NT2/D1 (cell line): ENCODE results near the gene DAB2IP.

Experiments
- DNase-seq: peaks from one replicate; pipeline ENCODE4 v3.0.0-alpha.2; 2011; ENCODE audit warnings: low read depth, low spot score
- H3K27me3 ChIP-seq: 2 replicates; pipeline ENCODE4 v1.6.0; 2011; ENCODE audit warnings: mild to moderate bottlenecking; ENCODE audit not compliant: insufficient read length, insufficient read depth
- H3K36me3 ChIP-seq: 2 replicates; pipeline ENCODE4 v1.6.1; 2011; ENCODE audit warnings: mild to moderate bottlenecking, low read length, mixed read lengths; ENCODE audit not compliant: insufficient read depth, insufficient read length
- H3K4me1 ChIP-seq: 2 replicates; pipeline ENCODE4 v1.5.1; 2011; ENCODE audit not compliant: insufficient read depth, insufficient read length
- H3K4me3 ChIP-seq: 2 replicates; pipeline ENCODE4 v1.5.1; 2011; ENCODE audit warnings: low read depth; ENCODE audit not compliant: insufficient read length
- H3K9ac ChIP-seq: 2 replicates; pipeline ENCODE4 v1.6.0; 2011; ENCODE audit warnings: low read depth; ENCODE audit not compliant: insufficient read length
- H3K9me3 ChIP-seq: 2 replicates; pipeline ENCODE4 v1.5.1; 2011; ENCODE audit warnings: mild to moderate bottlenecking, low read length; ENCODE audit not compliant: insufficient read depth
- SUZ12 ChIP-seq: IDR thresholded peaks from 2 replicates; pipeline ENCODE4 v1.6.1; 2011; ENCODE audit not compliant: insufficient read length, insufficient read depth; ENCODE audit errors: extremely low read depth
- YY1 ChIP-seq: IDR thresholded peaks from 2 replicates; pipeline ENCODE4 v1.6.1; 2011; ENCODE audit not compliant: insufficient read length, insufficient read depth
- ZNF274 ChIP-seq: IDR thresholded peaks from 2 replicates; pipeline ENCODE4 v1.6.1; 2011; ENCODE audit warnings: mild to moderate bottlenecking, low read depth, low read length

Gene DAB2IP

GRCh38 chr9:121714075-121714705 is 62.8 kb downstream of the DAB2IP start:
- H3K27me3 ChIP-seq = no peaks in the 10 kb centered on the region

GRCh38 chr9:121714873-121715272 is 63.4 kb downstream of the DAB2IP start:
- Histone ChIP-seq H3K36me3 (peaks cover 71% of the 10 kb centered on the region), H3K27me3 (no peaks in the 10 kb centered on the region), H3K9ac (no peak overlapping the region), H3K4me3 (no peak overlapping the region), H3K9me3 (no peaks in the 10 kb centered on the region), H3K4me1 (peaks cover 30% of the 10 kb centered on the region)
- TF ChIP-seq YY1 (no peak), SUZ12 (no peak), ZNF274 (no peak)
- DNase-seq = no peak

More at GRCh38 chr9:121714075-121714705, 62.8 kb downstream of the DAB2IP start:
- Histone ChIP-seq H3K4me1 (peaks cover 24% of the 10 kb centered on the region), H3K36me3 (peaks cover 73% of the 10 kb centered on the region), H3K9ac (no peak overlapping the region), H3K4me3 (no peak overlapping the region), H3K9me3 (no peaks in the 10 kb centered on the region)
- no peak for DNase-seq
- TF ChIP-seq YY1 (no peak), ZNF274 (no peak), SUZ12 (no peak)

GRCh38 chr9:121717141-121717991 is 65.9 kb downstream of the DAB2IP start:
- H3K4me1 ChIP-seq = peaks cover 48% of the 10 kb centered on the region
- no peak for TF ChIP-seq YY1
- no peak for TF ChIP-seq SUZ12
- TF ChIP-seq ZNF274 = no peak

GRCh38 chr9:121718084-121718483 is 66.7 kb downstream of the DAB2IP start:
- Histone ChIP-seq H3K9me3 (no peaks in the 10 kb centered on the region), H3K4me1 (peaks cover 48% of the 10 kb centered on the region), H3K9ac (no peak overlapping the region), H3K36me3 (peaks cover 51% of the 10 kb centered on the region), H3K4me3 (no peak overlapping the region), H3K27me3 (no peaks in the 10 kb centered on the region)
- DNase-seq = no peak
- TF ChIP-seq YY1 (no peak), ZNF274 (no peak), SUZ12 (no peak)

More at GRCh38 chr9:121717141-121717991, 65.9 kb downstream of the DAB2IP start:
- DNase-seq = no peak
- H3K9me3 ChIP-seq = no peaks in the 10 kb centered on the region
- no peaks in the 10 kb centered on the region for H3K27me3 ChIP-seq
- H3K4me3 ChIP-seq = no peak overlapping the region
- no peak overlapping the region for H3K9ac ChIP-seq
- H3K36me3 ChIP-seq = peaks cover 50% of the 10 kb centered on the region

GRCh38 chr9:121718501-121718900 is 67.1 kb downstream of the DAB2IP start:
- Histone ChIP-seq H3K27me3 (no peaks in the 10 kb centered on the region), H3K9ac (no peak overlapping the region), H3K4me3 (no peak overlapping the region), H3K36me3 (peaks cover 51% of the 10 kb centered on the region), H3K4me1 (peaks cover 51% of the 10 kb centered on the region), H3K9me3 (no peaks in the 10 kb centered on the region)
- TF ChIP-seq ZNF274 (no peak), YY1 (no peak), SUZ12 (no peak)
- no peak for DNase-seq

GRCh38 chr9:121720311-121721057 is 69.0 kb downstream of the DAB2IP start:
- H3K9ac ChIP-seq = no peak overlapping the region
- no peak for TF ChIP-seq SUZ12
- no peak for TF ChIP-seq YY1
- TF ChIP-seq ZNF274 = no peak

GRCh38 chr9:121721058-121721350 is 69.6 kb downstream of the DAB2IP start:
- no peak for TF ChIP-seq ZNF274
- no peak for TF ChIP-seq YY1
- no peak for TF ChIP-seq SUZ12
- Histone ChIP-seq H3K4me1 (peaks cover 53% of the 10 kb centered on the region), H3K36me3 (peaks cover 34% of the 10 kb centered on the region), H3K27me3 (no peaks in the 10 kb centered on the region), H3K9me3 (no peaks in the 10 kb centered on the region), H3K4me3 (no peak overlapping the region), H3K9ac (no peak overlapping the region)
- DNase-seq = no peak

More at GRCh38 chr9:121720311-121721057, 69.0 kb downstream of the DAB2IP start:
- Histone ChIP-seq H3K36me3 (peaks cover 39% of the 10 kb centered on the region), H3K4me1 (peaks cover 51% of the 10 kb centered on the region), H3K27me3 (no peaks in the 10 kb centered on the region), H3K9me3 (no peaks in the 10 kb centered on the region), H3K4me3 (no peak overlapping the region)
- DNase-seq = no peak
